K562 (cell line): ENCODE results near the gene RIMKLB. TPM values are rescaled to one million over a fixed set of nuclear protein-coding genes. Genes with fewer than 3 reads are reported as not detected.
A peak's percentile ranks its signal among the peaks of the same experiment; 100 is the strongest.

Experiments
- ATAC-seq: fragments of 200-7000 bp; cut with Tn5 transposase; 3 replicates; pipeline ENCODE4 v1.9.1; 2020; ENCODE audit warnings: moderate library complexity
- BruUV-seq: library from RNA; stranded (reverse); fragments of 400-500 nt; replicated peaks from 2 replicates; lab custom pipeline; 2021; lab: Mats Ljungman, UMichigan
- CTCF ChIA-PET: fragments of 300-600 bp; formaldehyde crosslinking; extraction: SDS; loops from one replicate; lab custom pipeline; 2021; ENCODE audit warnings: low intra/inter-chr PET ratio; lab: Yijun Ruan, JAX
- POLR2A ChIA-PET: fragments of 300-600, 350-650 bp; sonication (Branson Sonifier 250); formaldehyde crosslinking; extraction: SDS; loops from one replicate; lab custom pipeline; 2021; ENCODE audit warnings: antibody characterized with exemption, inconsistent platforms; lab: Yijun Ruan, JAX
- DNase-seq, 4 experiments: peaks; one replicate each; pipeline versions ENCODE4 v3.0.0 to v3.0.0-alpha.2; 2011 to 2018; ENCODE audit warnings: low spot score in 3 of 4, mixed read lengths in 3 of 4; ENCODE audit errors: extremely low read depth in 1 of 4
- FAIRE-seq: peaks from 2 replicates; lab custom pipeline; 2011; peaks lifted over from hg19 to GRCh38; lab: Jason Lieb, UNC
- H2AFZ ChIP-seq: 2 replicates; pipeline ENCODE4 v1.6.0; 2011; ENCODE audit warnings: low read depth, low read length, control low read depth, inconsistent platforms
- H3K27ac ChIP-seq: fragments of 200-600 bp; 3 replicates; pipeline ENCODE4 v1.8.0; 2011; ENCODE audit warnings: low read depth, mild to moderate bottlenecking, control low read depth, inconsistent platforms, low read length, moderate library complexity, mixed read lengths; ENCODE audit errors: extremely low read depth
- H3K27me3 ChIP-seq, 2 experiments: fragments of 300-600 bp in 1 of 2; 2 replicates in 1 of 2; 3 replicates in 1 of 2; pipeline versions ENCODE4 v1.6.0 to v1.8.0; 2011; ENCODE audit warnings: inconsistent platforms in 2 of 2, low read length in 2 of 2, mild to moderate bottlenecking in 1 of 2, mixed read lengths in 1 of 2, moderate library complexity in 1 of 2; ENCODE audit not compliant: control insufficient read depth in 2 of 2, insufficient read depth in 2 of 2
- H3K36me3 ChIP-seq: fragments of 300-600 bp; 3 replicates; pipeline ENCODE4 v1.8.0; 2011; ENCODE audit warnings: mild to moderate bottlenecking, low read length, inconsistent platforms; ENCODE audit not compliant: control insufficient read depth, insufficient read depth
- H3K4me1 ChIP-seq, 2 experiments: fragments of 200-600 bp in 1 of 2; replicated peaks in 1 of 2; 2 replicates in 1 of 2; 3 replicates in 1 of 2; pipeline versions ENCODE4 v1.5.1 to v1.8.0; 2011; ENCODE audit warnings: inconsistent platforms in 2 of 2, low read length in 2 of 2, mild to moderate bottlenecking in 1 of 2, mixed read lengths in 1 of 2, moderate library complexity in 1 of 2; ENCODE audit not compliant: control insufficient read depth in 2 of 2, insufficient read depth in 2 of 2
- H3K4me2 ChIP-seq: 2 replicates; pipeline ENCODE4 v1.6.1; 2011; ENCODE audit warnings: low read length, control low read depth, inconsistent platforms, mixed read lengths; ENCODE audit not compliant: insufficient read depth
- H3K4me3 ChIP-seq: fragments of 200-600 bp; sonication (generic), shearing (Covaris generic); 2 replicates; pipeline ENCODE4 v1.5.1; 2016; ENCODE audit warnings: control low read depth, inconsistent platforms
- H3K79me2 ChIP-seq: fragments of 200-600 bp; 3 replicates; pipeline ENCODE4 v1.8.0; 2011; ENCODE audit warnings: low read length, inconsistent platforms; ENCODE audit not compliant: control insufficient read depth, insufficient read depth
- H3K9ac ChIP-seq, 2 experiments: 2 replicates each; pipeline versions ENCODE4 v1.6.0 to v1.6.1; 2011; ENCODE audit warnings: low read depth in 2 of 2, low read length in 2 of 2, control low read depth in 1 of 2, inconsistent platforms in 1 of 2, mild to moderate bottlenecking in 1 of 2, mixed read lengths in 1 of 2; ENCODE audit not compliant: insufficient read depth in 1 of 2
- H3K9me1 ChIP-seq: one replicate; pipeline ENCODE4 v1.6.0; 2011; ENCODE audit warnings: inconsistent platforms, mild to moderate bottlenecking, low read length, moderate library complexity; ENCODE audit not compliant: control insufficient read depth, insufficient read depth
- H3K9me3 ChIP-seq: replicated peaks from 2 replicates; pipeline ENCODE4 v1.5.1; 2011; ENCODE audit warnings: low read depth, low read length, inconsistent platforms; ENCODE audit not compliant: control insufficient read depth, insufficient read depth
- H4K20me1 ChIP-seq: replicated peaks from 2 replicates; pipeline ENCODE4 v1.6.1; 2011; ENCODE audit warnings: low read length, inconsistent platforms, mixed read lengths; ENCODE audit not compliant: control insufficient read depth, insufficient read depth
- CXXC5 ChIP-seq: fragments of 250-450 bp; sonication (Bioruptor Pico); IDR thresholded peaks from 2 replicates; pipeline ENCODE4 v1.8.0; 2022; ENCODE audit warnings: inconsistent platforms, mild to moderate bottlenecking, moderate library complexity
- ESRRA ChIP-seq: fragments of 450-650 bp; IDR thresholded peaks from 2 replicates; pipeline ENCODE4 v1.6.1; 2014; ENCODE audit warnings: low read depth, mild to moderate bottlenecking, moderate library complexity, borderline replicate concordance
- FOXA3 ChIP-seq, 2 experiments: fragments of 450-650 bp in 1 of 2; sonication (generic) in 1 of 2; formaldehyde crosslinking; IDR thresholded peaks in 1 of 2; conservative IDR thresholded peaks in 1 of 2; 2 replicates each; pipeline versions ENCODE4 v1.4.0 to v1.8.0; 2020 to 2022; ENCODE audit warnings: mild to moderate bottlenecking in 2 of 2, missing genetic modification reagents in 1 of 2
- HIVEP1 ChIP-seq: fragments of 250-450 bp; sonication (Bioruptor Pico); IDR thresholded peaks from 2 replicates; pipeline ENCODE4 v1.4.0; 2020; ENCODE audit warnings: mild to moderate bottlenecking
- KAT8 ChIP-seq: fragments of 450-650 bp; IDR thresholded peaks from 2 replicates; pipeline ENCODE4 v1.6.1; 2016; ENCODE audit warnings: low read depth, mild to moderate bottlenecking
- NCOA1 ChIP-seq: fragments of 450-650 bp; IDR thresholded peaks from 2 replicates; pipeline ENCODE4 v1.6.1; 2016; ENCODE audit warnings: low read depth
- RFX5 ChIP-seq: IDR thresholded peaks from 2 replicates; pipeline ENCODE4 v1.6.1; 2011; ENCODE audit warnings: low read depth, mild to moderate bottlenecking, improper control_type of control experiment, low read length
- SUPT5H ChIP-seq: fragments of 450-650 bp; IDR thresholded peaks from 2 replicates; pipeline ENCODE4 v1.6.1; 2016
- TAF7 ChIP-seq: fragments of 450-650 bp; IDR thresholded peaks from 2 replicates; pipeline ENCODE4 v1.6.1; 2016; ENCODE audit warnings: missing genetic modification characterization, missing compliant biosample characterization
- TARDBP ChIP-seq: fragments of 450-650 bp; IDR thresholded peaks from 2 replicates; pipeline ENCODE4 v1.6.1; 2016
- XRCC5 ChIP-seq: fragments of 200-400 bp; formaldehyde crosslinking; IDR thresholded peaks from 2 replicates; pipeline ENCODE4 v1.6.1; 2017; ENCODE audit warnings: low read depth, mild to moderate bottlenecking, low read length
- ZNF347 ChIP-seq: fragments of 450-650 bp; formaldehyde crosslinking; IDR thresholded peaks from 2 replicates; pipeline ENCODE4 v1.4.0; 2020; ENCODE audit warnings: low read depth, mild to moderate bottlenecking, moderate library complexity
- ZNF583 ChIP-seq: fragments of 250-450 bp; sonication (Bioruptor Pico); IDR thresholded peaks from 2 replicates; pipeline ENCODE4 v1.4.0; 2020
- WGBS: fragments of 100-300 bp; shearing (Covaris generic); methylation state at CpG from one replicate; pipeline ENCODE4 v1.1.6; 2016; ENCODE audit warnings: low coverage, mixed read lengths; ENCODE audit not compliant: insufficient coverage; ENCODE audit errors: missing lambda C conversion rate; 5-methylcytosine and 5-hydroxymethylcytosine counted together
- in situ Hi-C: fragments of 300-500 bp; cut with MboI; formaldehyde crosslinking; loops from 4 replicates; pipeline ENCODE4 v1.15.0; 2018; ENCODE audit warnings: inconsistent platforms, mixed read lengths
- intact Hi-C: fragments of 100-400 bp; cut with micrococcal nuclease; formaldehyde crosslinking; loops from 2 replicates; pipeline ENCODE4 v1.14.2; 2022
- polyA plus RNA-seq, 8 experiments: library from polyadenylated mRNA; depleted of rRNA in 4 of 8; stranded (reverse) in 5 of 8; unstranded in 3 of 8; fragments of >200 nt; fragmentation: Nextera tagmentation in 2 of 8; fragmentation: Illumina TruSeq in 1 of 8; extraction: Ambion mirVana in 2 of 8; extraction: Trizol in 1 of 8; gene quantifications; 2 replicates each; pipeline versions ENCODE4 v1.2.1 to v1.2.3, GENCODE V29; 2011 to 2014; ENCODE audit warnings: inconsistent platforms in 1 of 8, missing spikeins in 1 of 8
- total RNA-seq, 7 experiments: library from RNA; depleted of rRNA in 6 of 7; stranded (reverse); fragments of >200 nt in 6 of 7; fragmentation: Illumina TruSeq in 2 of 7; extraction: Trizol in 2 of 7; gene quantifications; 2 replicates each; pipeline versions ENCODE4 v1.2.1 to v1.2.3, GENCODE V29; 2011 to 2021; ENCODE audit warnings: low replicate concordance in 1 of 7
- TF ChIP-seq, protein P1 (sequence below): IDR thresholded peaks from 2 replicates; pipeline ENCODE4 v1.6.1; 2016; ENCODE audit warnings: missing genetic modification characterization, missing compliant biosample characterization
- TF ChIP-seq, protein P2 (sequence below): sonication (generic); formaldehyde crosslinking; IDR thresholded peaks from 2 replicates; pipeline ENCODE4 v1.8.0; 2022; ENCODE audit warnings: mild to moderate bottlenecking, missing genetic modification reagents

The RIMKLB gene
- total and polyA plus RNA-seq, 9 of the 15 experiments (the other 6 are each of a cell fraction or from before 2014, with no cell fraction given), result 6.5 to 22.8 (median 17.2) TPM

DNA sequence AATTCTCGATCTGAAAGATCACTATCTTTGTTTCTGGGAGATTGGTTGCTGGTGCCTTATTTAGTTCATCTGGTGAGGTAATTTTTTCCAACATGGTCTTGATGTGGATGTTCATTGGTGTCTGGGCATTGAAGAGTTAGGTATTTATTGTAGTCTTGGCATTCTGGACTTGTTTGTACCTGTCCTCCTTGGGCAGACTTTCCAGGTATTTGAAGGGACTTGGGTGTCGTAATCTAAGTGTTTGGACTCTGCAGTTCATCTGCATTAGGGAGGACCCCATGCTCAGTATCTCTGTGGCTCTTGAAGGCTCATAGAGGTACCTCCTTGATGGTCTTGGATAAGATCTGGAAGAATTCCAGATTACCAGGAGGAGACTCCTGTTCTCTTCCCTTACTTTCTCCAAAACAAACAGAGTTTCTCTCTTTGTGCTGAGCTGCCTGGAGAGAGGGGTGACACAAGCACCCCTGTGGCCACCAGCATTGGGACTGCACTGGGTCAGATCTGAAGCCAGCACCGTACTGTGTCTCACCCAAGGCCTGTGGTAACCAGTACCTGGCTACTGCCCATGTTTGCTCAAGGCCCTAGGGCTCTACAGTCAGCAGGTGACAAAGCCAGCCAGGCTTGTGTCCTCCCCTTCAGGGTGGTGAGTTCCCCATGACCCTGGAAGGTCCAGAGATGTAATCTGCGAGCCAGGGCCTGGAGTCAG lies 129.9 kb downstream of the RIMKLB start:
- CTCF ChIA-PET, result no interaction called here
- H3K9ac ChIP-seq, result peak overlapping the region in 1 of 2 experiments; percentile 69; a peak in 2 of 4 replicates
- H3K27me3 ChIP-seq, result no peaks in the 10 kb centered on the region
- H2AFZ ChIP-seq, result peak overlapping the region; percentile 90
- H4K20me1 ChIP-seq, result no peaks in the 10 kb centered on the region
- FAIRE-seq, result peak; percentile 70
- no peaks in the 10 kb centered on the region for H3K79me2 ChIP-seq
- BruUV-seq, result no TSS peak
- no peaks in the 10 kb centered on the region for H3K9me1 ChIP-seq
- no peak for DNase-seq
- no peaks in the 10 kb centered on the region for H3K36me3 ChIP-seq
- H3K9me3 ChIP-seq, result no peaks in the 10 kb centered on the region
- no peak overlapping the region for H3K4me3 ChIP-seq
- POLR2A ChIA-PET, result interaction anchor here (0.6 to 1.1 kb wide), 2 partner anchors 10 to 134 kb away, joined by 3 to 5 read pairs; no protein-coding TSS in a partner anchor
- H3K4me1 ChIP-seq, result peaks cover 19 to 21% of the 10 kb centered on the region in 2 experiments; a peak in 4 of 5 replicates
- TF ChIP-seq ZNF347 (CRISPR knock-in tag) (no peak), ESRRA (no peak), CXXC5 (CRISPR knock-in tag) (no peak), FOXA3 (CRISPR knock-in tag; conservative IDR thresholded peaks at IDR 0.05 in 1 of 2, IDR thresholded peaks at IDR 0.05 in 1 of 2) (no peak), RFX5 (no peak), ZNF583 (CRISPR knock-in tag) (no peak), TARDBP (no peak), NCOA1 (no peak), TAF7 (tag) (no peak), XRCC5 (no peak), SUPT5H (no peak), HIVEP1 (CRISPR knock-in tag) (no peak), KAT8 (no peak)
- TF ChIP-seq, protein P1, sequence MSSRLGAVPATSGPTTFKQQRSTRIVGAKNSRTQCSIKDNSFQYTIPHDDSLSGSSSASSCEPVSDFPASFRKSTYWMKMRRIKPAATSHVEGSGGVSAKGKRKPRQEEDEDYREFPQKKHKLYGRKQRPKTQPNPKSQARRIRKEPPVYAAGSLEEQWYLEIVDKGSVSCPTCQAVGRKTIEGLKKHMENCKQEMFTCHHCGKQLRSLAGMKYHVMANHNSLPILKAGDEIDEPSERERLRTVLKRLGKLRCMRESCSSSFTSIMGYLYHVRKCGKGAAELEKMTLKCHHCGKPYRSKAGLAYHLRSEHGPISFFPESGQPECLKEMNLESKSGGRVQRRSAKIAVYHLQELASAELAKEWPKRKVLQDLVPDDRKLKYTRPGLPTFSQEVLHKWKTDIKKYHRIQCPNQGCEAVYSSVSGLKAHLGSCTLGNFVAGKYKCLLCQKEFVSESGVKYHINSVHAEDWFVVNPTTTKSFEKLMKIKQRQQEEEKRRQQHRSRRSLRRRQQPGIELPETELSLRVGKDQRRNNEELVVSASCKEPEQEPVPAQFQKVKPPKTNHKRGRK (tag), result no peak
- TF ChIP-seq, protein P2, sequence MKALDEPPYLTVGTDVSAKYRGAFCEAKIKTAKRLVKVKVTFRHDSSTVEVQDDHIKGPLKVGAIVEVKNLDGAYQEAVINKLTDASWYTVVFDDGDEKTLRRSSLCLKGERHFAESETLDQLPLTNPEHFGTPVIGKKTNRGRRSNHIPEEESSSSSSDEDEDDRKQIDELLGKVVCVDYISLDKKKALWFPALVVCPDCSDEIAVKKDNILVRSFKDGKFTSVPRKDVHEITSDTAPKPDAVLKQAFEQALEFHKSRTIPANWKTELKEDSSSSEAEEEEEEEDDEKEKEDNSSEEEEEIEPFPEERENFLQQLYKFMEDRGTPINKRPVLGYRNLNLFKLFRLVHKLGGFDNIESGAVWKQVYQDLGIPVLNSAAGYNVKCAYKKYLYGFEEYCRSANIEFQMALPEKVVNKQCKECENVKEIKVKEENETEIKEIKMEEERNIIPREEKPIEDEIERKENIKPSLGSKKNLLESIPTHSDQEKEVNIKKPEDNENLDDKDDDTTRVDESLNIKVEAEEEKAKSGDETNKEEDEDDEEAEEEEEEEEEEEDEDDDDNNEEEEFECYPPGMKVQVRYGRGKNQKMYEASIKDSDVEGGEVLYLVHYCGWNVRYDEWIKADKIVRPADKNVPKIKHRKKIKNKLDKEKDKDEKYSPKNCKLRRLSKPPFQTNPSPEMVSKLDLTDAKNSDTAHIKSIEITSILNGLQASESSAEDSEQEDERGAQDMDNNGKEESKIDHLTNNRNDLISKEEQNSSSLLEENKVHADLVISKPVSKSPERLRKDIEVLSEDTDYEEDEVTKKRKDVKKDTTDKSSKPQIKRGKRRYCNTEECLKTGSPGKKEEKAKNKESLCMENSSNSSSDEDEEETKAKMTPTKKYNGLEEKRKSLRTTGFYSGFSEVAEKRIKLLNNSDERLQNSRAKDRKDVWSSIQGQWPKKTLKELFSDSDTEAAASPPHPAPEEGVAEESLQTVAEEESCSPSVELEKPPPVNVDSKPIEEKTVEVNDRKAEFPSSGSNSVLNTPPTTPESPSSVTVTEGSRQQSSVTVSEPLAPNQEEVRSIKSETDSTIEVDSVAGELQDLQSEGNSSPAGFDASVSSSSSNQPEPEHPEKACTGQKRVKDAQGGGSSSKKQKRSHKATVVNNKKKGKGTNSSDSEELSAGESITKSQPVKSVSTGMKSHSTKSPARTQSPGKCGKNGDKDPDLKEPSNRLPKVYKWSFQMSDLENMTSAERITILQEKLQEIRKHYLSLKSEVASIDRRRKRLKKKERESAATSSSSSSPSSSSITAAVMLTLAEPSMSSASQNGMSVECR (CRISPR knock-in tag), result no peak
- peak; percentile 13; the same call in 1 of the 3 replicates for ATAC-seq
- 43% methylated on average over 3 of the region's 4 CpGs for WGBS
- in situ Hi-C loops (no loop called here), intact Hi-C loops (loop anchor here (5.0 to 10.0 kb wide), 2 partner anchors 65 to 217 kb away; no protein-coding TSS in a partner anchor)
- H3K4me2 ChIP-seq, result no peak overlapping the region; the same call in 1 of the 2 replicates
- H3K27ac ChIP-seq, result no peak overlapping the region
